ENCODE measurements around the gene STXBP5.
A peak's percentile ranks its signal among the peaks of the same experiment; 100 is the strongest.

STXBP5 gene

GRCh38 chr6:147178355-147178754 lies 25.9 kb upstream of the STXBP5 start:
- DNase-seq (ENCODE audit: low read depth, low spot score): no peak

DNA sequence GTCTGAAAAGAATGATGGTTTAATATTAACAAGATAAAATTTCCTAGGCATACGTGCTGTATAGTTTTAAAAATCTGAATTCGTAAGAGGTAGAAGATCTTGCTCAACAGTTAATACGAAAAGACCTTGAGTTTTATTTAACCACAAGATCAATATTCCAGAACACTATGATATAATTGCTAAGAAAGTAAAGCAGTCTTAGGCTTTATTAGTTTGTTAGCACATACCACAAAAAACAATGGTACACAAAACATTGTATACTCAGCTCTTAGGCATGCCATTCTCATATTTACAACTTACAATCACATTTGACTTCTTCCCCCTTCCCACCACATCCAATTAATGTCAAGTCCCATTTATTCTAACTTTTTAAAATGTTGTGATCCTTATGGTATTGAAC lies 24.4 kb upstream of the STXBP5 start:
- no peak for DNase-seq (ENCODE audit: low read depth, low spot score)

- DNase-seq (ENCODE audit: low read depth, low spot score): no peak
Observed at GRCh38 chr6:147180926-147181325, 23.3 kb upstream of the STXBP5 start.

DNA sequence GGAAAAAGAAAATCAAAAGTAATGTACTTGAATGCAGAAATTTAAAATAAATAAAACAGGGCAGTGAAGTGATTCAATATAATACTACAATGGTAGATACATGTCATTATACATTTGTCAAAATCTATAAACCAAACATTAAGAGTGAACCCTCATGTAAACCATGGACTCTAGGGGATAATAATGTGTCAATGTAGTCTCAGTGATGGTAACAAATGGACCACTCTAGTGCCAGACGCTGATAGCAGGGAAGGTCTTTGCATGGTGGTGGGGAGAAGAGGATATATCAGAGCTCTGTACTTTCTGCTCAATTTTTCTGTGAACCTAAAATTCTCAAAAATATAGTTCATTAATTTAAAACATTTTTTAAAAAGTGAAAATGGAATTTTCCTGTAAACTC lies 19.8 kb upstream of the STXBP5 start:
- no peak for DNase-seq (ENCODE audit: low read depth, low spot score)

- DNase-seq (ENCODE audit: low read depth, low spot score): no peak
Observed at GRCh38 chr6:147185216-147185615, 19.0 kb upstream of the STXBP5 start.

GRCh38 chr6:147190556-147190955 lies 13.7 kb upstream of the STXBP5 start:
- DNase-seq (ENCODE audit: low read depth, low spot score): no peak

DNA sequence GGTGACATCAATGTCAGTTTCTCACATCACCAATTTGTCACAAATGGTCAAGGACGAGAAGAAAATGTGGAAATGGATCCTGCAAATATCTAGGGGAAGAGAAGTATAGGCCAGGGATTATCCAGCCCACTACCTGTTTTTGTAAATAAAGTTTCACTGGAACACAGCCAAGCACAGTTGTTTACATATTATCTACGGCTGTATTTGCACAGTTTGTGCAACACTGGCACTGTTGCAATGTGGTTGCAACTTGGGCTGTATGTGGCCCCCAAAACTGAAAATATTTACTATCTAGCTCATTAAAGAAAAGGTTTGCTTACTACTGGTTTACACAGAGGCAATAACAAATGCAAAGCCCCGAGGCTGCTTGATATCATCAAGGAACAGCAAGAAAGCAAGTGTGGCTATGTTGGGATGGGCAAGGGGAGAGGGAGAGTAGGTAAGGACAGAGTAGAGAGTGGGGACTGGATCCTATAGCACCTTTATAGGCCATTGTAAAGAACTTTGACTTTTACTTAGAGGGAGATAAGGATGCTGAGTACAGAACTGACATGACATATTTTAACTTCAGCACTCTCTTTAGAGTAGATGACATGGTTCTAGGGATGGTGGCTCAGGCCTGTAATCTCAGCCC lies 11.8 kb upstream of the STXBP5 start:
- no peak for DNase-seq (ENCODE audit: low read depth, low spot score)

GRCh38 chr6:147194652-147195411 lies 9.4 kb upstream of the STXBP5 start:
- no peak for DNase-seq (ENCODE audit: low read depth, low spot score)

- DNase-seq (ENCODE audit: low read depth, low spot score): no peak
Observed at GRCh38 chr6:147195510-147195909, 8.7 kb upstream of the STXBP5 start.

GRCh38 chr6:147195987-147196386 lies 8.2 kb upstream of the STXBP5 start:
- DNase-seq (ENCODE audit: low read depth, low spot score): no peak

DNA sequence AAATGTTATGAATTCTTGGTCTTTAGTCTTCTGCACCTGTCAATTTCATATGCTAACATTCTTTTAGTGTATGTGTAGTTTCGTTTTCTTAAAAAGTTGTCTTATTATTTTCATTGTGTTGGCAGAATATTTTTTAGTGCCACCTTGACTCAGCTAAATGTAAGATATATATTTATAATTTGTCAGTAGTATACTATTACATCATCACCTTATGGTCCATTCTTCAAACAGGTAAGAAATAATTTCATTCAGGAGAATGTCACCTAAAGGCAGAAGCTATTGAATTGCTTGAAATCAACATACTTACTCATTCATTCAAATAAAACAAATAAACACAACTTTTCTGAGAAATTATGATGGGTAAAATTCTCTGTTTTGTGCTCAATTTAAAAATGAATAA lies 3.5 kb upstream of the STXBP5 start:
- no peak for DNase-seq (ENCODE audit: low read depth, low spot score)

DNA sequence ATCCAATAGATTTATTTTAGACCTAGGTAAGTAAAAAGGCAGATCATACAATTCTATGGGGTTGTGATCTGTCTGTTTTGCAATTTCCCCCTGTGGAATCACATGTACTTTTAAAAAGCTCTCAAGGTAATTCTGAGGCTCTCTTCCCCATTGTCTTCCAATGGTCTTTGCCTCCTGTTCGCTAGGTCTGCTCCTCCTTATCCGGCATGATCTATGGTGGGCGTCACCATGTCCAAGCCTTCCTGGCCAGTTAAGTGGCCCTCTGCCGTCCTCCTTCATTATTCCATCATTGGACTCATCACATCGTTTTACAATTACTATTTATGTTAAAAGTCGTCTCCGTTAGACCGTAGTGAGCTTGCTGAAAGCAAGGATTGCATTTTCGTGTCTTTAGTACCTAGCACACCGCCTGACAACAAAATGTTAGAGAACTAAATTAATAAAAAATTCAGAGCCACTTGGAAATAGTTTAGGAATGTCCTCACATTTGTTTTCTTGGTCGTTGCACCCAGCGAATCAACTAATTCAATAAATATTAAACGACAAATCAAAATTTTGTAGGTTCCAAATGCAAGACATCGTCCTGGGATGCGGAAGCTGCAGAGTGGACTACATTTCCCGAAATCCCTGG lies 2.2 kb upstream of the STXBP5 start:
- no peak for DNase-seq (ENCODE audit: low read depth, low spot score)

DNA sequence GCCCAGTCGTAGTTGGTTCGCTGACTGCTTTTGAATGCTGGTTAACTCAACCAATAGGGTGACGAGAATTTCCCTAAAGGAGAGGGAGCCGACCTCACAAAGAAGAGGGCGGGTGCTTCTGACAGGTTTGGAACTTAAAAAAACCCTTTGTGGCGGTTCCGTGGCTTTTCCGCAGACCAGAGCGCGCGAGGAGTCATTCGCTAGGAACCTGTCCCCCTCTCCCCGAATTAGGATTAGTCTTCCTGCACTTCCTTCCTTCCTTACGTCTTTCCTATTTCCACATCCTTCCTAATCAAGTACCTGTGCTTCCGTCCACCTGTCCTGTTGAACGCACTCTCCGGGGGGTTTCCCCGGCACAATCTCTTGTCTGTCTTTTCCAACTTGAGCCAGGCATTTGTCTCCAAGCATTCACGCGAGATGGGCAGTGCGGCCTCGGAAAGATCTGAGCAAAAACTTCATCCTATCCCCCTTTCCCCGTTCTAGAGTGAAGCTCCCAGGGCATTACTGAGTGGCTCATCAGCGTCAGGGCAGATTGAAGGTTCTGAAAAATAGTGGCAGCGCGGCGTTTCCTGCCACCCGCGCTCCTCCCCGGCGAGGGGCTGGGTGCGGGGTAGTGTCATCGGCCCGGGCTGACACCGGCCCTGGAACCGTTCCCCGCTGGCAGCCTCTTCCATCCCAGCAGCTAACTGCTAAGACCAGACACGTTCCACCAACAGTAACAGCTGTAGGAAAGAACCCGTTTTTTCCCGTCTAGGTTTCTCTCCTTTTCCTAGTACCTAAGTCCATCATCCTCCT lies 1.5 kb upstream of the STXBP5 start:
- peak; percentile 71 for DNase-seq (ENCODE audit: low read depth, low spot score)

- DNase-seq (ENCODE audit: low read depth, low spot score): peak; percentile 26
Observed at GRCh38 chr6:147203311-147204059, 732 bp upstream of the STXBP5 start.

DNA sequence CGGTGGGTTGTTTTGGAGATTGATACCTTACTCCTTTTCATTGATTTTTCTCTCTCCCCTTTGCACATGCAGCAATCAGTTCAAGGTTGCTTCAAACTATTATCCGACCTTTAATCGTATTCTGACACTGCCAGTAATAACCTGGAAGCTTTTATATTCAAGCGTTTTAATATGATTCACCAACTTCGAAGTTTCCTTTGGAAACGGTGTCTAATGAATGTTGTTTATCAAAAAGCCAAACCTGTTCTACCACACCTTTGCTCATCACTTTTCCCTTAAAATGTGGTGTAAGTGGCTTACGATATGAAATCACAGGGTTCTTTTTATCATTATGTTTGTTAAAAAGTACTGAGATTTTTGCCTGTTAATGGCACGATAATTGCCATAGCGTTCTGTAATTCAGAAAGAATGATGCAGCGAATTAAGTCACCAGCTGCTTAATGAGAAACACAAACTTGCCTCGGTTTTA lies 660 bp downstream of the STXBP5 start:
- DNase-seq (ENCODE audit: low read depth, low spot score): no peak

- DNase-seq (ENCODE audit: low read depth, low spot score): no peak
Observed at GRCh38 chr6:147205690-147206600, 1.7 kb downstream of the STXBP5 start.

DNA sequence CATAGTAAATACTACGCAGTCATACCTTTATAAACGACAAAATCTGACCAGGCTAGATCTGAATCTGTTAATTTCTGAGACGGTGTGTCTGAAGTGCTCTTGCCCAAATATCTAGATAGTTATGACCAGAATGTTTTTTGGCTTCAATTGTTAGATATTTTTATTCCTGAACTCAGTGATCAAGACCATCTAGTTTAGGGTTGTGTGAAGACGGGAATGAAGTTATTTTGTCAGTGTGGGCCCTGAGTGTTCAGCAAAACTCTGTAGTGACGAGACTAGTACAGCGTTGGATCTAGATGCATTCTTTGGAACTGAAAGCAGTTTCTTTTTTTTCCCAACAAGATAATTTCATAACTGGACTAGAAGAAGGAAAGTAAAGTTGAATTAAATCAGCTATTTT lies 3.1 kb downstream of the STXBP5 start:
- DNase-seq (ENCODE audit: low read depth, low spot score): no peak

DNA sequence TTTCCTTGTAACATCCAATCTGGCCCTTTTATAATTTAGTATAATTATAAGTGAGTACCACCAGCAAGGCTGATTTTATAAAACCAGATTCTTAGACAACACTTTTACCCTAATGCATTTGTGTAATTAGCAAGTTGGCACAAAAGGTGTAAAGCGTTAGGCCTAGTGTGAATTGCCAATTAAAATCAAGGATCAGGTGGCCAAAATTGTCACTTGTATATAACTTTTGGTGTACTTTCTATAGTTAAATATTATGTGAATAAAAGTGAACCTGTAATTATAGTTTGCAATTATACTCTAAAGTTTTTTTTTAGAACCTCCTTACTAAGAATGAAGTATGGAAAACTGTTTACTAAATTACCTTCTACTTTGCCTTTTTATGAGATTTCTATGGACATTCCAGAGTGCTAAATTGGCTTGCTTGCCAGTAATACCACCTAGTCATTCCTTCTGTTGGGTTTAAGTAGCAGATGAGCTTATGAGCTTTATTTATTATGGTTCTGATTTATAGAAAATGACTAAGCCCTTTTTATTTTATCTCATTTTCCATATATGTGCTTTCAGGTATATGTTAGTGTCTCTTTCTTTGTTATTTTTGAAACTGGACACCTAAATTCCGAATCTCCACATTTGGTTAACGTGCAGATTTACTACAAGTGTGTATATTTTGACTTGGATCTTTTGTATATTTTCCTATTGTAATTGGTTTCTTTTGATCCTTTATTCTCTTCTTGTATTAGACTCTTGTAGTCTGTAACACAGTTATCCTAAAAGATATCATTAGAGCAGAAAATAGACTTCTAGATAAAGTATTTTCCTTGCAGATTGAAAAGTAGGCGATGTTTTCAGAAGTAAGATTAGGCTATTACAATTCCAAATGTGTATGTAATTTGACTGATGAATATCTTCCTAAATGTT lies 3.9 kb downstream of the STXBP5 start:
- no peak for DNase-seq (ENCODE audit: low read depth, low spot score)

- no peak for DNase-seq (ENCODE audit: low read depth, low spot score)
Observed at GRCh38 chr6:147209762-147210449, 5.7 kb downstream of the STXBP5 start.
